Stimulated activated CD8-positive, alpha-beta memory T cell treated with anti-CD3 and anti-CD28 coated beads, Interleukin-4, amount 100 ng/mL, for 1 hour (primary cell): ENCODE data around the gene MAB21L2.

Experiments used
- DNase-seq, 2 donors: peaks; one replicate each; pipeline ENCODE4 v3.0.0-alpha.2; 2020; ENCODE audit warnings: low read depth in 2 of 2, low spot score in 1 of 2

MAB21L2 gene

DNA sequence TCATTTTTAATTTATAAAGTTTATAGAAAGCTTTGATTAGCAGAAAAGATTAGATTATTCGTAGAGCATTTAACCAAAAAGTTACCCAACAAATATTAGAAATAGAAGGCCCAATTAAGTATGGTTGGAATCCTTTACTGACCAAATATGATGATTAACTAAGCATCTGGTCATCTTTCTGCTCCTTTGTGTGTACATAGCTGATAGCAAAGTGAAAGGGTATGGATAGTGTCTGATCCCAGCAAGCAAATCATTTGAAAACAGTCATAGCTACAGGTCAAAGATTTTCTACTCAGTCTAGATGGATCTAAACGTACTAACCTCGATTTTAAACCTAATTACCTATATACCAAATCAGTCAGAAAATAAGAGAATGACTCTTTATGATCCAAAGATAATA, 7.3 kb upstream of the MAB21L2 start:
- no peak for DNase-seq

DNA sequence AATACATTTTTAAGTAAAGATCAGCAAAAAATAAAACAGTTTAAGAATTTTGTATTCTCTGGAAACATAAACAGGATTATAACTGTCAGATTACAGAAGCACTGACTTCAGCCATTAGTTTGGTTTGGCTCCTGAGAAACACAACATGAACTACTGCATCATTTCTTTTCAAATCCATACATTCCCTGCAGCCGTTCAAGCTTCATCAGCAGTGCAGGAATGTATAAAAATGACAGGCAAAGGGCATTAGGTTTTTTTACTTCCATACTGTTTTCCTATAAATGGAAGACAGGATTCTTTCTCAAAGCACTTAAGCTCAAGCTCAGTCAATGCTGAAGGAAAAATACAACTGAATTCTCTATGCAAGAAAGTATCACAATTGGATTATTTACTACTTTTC, 4.2 kb upstream of the MAB21L2 start:
- no peak for DNase-seq

DNA sequence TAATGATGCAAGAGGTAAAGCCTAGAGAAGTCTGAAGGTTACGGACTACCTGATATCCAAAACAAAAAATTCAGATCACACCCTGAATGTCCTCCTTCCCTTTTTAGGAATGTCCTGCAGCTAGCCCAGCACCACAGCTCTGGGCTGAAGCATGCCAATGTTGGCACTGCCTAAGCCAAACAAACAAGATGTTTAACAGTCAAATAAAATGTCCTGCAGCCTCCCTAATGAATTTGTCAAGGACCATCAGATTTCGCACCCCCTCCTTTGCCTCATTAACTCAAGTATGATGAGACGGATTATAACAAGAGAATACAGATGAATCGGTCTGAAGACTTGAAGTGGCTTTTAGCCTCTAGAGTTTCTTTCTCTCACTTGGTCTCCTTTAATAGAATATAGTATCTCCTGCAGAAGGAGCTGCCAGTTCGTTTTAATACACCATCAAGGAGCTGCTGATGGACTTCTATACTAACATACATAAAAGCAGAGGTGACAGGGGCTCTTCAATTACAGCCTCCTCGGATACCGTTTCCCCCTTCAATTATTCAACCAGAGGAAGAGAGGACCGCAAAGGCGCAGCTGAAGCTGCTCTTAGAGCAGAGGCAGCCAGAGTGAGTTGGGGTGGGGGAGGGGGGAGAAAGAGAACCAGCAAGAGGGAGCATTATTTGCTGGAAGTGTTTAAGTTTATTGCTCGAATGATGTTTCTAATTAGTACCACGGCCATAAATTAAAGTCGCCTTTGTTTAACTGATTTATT, 3.0 kb upstream of the MAB21L2 start:
- DNase-seq, result no peak

DNA sequence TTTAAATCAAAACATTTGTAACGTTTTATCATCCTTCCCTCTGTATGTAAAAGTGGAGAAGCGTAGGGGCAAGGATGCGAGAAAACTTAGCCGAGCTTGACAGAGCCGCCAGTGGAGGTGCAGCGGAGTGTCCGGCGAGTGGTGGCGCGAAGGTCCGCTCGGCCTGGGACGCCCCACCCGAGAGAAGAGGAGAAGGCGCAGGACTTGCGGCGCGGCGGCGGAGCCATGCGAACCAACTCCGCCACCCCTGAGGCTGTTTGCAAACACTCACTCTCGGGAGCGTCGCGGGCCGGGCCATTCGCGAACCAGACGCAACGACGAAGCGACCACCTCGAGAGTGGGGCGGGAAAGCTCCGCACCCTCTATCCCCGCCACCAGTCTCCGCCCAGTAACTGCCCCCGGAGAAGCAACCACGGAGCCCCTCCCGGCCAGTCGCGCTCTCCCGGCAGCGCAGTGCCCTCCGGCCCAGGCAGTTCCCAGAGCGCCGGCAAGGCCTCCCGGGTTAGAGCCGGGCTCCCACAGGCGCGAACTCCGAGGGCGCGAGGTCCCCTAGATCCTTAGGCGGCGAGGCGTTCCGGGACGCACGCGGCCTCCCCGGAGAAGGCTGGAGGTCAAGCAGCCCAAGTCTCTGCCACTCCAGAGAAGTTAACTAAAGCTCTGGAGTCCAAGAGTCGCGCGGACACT, 2.3 kb upstream of the MAB21L2 start:
- no peak for DNase-seq

DNA sequence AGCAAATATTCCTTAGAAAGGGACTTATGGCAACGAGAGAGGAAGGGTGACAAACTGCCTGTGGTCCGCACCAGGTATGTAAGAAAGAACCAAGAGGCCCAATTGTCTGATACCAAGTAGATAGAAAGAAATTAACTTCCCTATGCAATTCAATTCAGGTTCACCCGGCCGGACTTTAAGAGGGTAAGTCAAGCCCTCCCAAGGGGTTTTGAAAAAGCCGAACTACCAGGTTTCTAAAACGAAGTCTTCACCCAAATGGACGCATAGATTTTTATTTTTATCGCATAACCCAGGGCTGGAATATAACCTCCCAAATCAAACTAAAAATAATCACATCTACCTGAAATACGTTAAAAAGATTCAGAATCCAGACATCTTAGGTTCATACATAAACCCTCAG, 1.6 kb upstream of the MAB21L2 start:
- no peak for DNase-seq

DNA sequence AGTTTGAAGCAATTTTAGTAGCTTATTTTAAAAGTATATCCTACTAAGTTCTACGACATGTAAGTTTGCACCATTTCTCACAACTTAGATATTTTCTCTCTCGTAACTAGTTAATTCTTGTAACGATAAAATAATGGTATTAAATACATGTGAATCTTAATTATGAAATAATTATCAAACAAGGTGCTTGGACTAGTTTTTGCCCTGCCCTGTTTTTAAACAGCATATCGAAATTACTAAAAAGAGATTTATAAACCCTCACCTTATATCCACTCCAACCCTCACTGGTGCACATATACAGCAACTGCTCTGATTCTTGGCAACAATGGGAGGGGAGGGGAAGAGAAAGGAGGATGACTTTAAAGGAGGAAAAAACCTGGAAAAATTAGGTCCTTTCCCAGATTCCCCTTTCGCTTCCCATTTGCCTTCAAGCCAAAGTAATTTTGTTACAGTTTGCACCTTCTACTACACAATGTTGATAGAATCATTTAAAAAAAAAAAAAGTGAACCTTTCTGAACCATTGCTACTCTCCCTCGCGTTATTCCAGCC, 820 bp upstream of the MAB21L2 start:
- no peak for DNase-seq

DNA sequence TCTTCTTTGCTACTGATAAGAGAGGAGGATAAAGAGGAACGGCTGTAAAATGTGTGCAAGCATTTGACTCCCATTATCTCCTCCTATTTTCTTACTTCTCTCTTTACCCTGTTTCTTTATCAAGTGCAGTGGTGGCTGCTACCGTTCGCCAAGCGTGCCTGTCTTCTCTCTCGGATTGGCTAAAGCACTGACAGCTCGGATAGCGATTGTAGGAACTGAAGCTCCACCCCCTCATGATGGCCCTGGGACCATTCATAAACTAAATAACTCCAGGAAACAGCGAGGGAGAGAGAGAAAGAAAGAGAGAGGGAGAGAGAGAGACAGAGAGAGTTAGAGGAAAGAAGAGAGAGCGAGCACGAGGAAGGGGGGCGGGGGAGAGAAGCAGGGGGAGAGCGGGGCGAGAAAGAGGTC, 305 bp upstream of the MAB21L2 start:
- DNase-seq, result no peak

DNA sequence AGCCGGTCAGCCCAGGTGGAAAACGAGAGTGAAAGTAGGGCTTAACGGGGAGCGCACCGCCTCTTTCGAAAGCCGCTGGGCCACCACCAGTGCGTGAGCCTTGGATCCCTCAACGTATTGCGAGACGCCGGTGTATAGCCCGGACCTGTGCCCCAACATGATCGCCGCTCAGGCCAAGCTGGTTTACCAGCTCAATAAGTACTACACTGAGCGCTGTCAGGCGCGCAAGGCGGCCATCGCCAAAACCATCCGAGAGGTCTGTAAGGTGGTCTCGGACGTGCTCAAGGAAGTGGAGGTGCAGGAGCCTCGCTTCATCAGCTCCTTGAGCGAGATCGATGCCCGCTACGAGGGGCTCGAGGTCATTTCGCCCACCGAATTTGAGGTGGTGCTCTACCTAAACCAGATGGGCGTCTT, 929 bp downstream of the MAB21L2 start:
- no peak for DNase-seq

DNA sequence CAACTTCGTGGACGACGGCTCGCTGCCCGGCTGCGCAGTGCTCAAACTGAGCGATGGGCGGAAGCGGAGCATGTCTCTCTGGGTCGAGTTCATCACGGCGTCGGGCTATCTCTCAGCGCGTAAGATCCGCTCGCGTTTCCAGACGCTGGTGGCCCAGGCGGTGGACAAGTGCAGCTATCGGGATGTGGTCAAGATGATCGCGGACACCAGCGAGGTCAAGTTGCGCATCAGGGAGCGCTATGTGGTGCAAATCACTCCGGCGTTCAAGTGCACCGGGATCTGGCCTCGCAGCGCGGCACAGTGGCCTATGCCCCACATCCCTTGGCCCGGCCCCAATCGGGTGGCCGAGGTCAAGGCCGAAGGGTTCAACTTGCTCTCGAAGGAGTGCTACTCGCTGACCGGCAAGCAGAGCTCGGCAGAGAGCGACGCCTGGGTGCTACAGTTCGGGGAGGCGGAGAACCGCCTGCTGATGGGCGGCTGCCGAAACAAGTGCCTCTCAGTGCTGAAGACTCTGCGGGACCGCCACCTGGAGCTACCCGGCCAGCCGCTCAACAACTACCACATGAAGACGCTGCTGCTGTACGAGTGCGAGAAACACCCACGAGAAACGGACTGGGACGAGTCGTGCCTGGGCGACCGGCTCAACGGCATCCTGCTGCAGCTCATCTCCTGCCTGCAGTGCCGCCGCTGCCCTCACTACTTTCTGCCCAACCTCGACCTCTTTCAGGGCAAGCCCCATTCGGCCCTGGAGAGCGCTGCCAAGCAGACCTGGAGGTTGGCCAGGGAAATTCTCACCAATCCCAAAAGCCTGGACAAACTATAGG, 1.5 kb downstream of the MAB21L2 start:
- DNase-seq, result no peak

DNA sequence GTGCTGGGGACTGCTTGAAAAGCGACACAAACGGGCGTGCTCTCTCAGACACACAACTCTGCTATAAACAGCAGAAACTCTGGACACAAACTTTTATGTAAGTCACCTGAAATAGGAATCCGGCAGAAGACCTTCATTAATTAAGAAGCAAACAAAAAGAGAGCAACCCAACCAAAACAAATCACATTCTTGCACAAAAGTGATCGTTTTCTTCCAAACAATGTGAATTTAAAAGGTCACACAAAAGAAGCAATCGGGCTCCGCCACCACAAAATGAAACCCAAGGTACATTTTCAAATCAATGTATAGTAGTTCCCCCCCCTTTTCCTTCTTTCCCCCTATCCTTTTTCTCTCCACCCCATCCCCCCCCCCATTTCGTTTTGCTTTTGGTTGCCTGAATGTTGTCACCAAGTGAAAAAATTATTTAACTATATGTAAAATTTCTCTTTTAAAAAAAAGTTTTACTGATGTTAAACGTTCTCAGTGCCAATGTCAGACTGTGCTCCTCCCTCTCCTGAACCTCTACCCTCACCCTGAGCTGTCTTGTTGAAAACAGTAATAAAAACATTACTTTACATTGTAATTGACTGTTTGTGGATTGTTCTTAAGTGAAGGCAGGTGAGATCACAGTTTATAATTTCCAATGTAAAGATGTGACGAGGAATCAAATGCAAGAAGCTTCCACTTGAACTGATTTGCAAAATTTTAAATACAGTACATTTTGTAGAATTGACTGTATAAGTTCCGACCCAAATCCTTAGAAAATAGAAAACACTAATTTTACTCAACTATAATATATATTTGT, 2.4 kb downstream of the MAB21L2 start:
- no peak for DNase-seq

DNA sequence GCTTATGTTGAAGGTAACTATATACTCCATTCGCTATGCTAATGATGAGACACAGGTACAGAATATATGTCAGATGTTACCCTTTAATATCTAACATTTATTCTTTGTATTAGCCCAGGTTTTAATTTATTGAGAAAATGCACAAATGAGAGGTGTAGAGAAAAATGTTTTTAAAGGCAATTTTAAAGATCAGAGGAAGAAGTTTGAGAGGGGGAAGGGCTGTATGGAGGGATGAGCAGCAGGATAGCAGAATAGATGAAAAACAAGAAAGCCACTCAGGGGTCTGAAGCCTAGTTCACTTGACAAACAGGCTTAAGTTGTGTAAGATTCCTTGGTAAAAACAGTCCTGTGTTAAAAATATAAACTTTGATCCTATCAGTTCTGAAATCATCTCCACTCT, 3.7 kb downstream of the MAB21L2 start:
- DNase-seq, result no peak

DNA sequence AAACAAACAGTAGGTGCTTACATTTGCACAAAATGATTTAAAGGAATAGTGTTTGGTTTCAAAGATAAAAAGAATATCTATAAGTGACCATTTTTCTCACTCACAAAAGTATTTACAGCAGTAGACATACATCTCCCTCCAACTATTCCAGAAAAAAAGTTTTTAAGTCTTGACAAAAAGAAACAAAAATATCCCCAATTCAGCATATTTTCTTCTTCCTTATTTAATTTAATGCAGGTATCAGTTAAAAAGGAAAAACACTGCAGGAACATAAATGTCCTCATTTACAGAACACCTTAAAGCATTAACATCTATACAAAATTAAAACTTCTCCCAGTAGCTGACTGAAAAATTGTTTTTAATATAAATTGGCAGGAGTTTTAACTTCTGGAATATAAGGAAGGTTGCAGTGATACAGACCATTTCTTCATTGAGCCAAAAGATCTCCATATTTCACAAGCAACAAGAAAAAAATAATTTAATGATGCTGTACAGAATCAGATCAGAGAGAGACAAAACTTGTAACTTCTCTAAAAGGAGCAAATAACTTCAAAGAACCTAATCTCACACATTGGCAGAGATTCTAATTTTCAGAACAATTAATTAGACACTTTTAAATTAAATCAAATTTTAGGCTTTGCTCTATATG, 4.3 kb downstream of the MAB21L2 start:
- DNase-seq, result no peak

DNA sequence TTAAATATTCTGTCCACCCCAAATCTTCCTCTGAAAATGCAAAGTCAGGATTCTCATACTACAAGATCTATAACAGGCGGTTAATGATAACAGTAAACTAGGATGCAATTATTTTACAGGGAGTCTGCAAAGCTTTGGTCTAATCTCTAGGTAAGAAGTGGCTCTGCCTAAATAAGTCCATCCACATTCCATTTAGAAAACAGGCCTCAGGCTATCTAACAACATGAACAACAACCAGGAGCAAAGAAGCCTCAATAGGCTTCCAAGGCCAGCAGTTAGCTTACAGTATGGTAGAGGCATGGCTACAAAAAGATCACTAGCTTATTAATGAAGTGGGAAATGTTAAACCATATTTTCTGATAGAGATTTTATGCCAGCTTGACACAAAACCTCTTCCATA, 6.4 kb downstream of the MAB21L2 start:
- no peak for DNase-seq

DNA sequence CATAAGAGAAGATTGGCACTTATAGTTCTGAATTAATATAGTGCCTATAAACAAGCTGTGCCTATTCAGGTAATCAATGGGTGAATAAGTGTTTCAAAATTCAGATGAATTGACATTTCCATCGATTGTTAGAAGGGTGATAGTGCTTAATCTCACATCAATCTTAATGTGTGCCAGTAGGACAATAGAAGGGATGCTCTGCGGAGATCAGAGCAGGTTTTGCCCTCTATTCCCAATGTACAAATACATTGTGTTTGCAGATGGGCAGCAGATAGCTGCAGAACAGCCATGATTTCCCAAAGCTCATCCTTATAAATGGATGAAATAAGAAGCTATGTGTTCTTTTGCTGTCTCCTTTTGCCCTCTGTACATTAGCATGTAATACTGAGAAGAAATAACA, 7.2 kb downstream of the MAB21L2 start:
- DNase-seq, result no peak

DNA sequence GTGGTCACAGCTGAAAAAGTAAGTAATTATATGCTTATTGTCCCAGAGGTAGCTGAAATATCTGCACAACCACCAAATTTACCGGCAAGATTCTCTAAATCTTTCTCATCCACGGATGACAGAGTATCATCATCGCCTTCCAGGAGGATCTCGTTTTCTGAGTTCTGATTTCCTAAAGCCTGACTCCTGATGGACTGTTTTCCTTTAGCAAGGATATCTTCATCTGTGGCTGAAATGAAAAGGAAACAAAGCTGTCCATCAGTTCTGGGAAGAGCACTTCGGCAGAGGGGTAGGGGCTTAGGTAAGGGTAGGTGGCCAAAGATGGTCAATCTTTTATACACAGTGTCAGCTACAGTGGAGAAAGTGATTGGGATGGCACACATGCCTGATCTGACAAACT, 8.7 kb downstream of the MAB21L2 start:
- DNase-seq, result no peak

DNA sequence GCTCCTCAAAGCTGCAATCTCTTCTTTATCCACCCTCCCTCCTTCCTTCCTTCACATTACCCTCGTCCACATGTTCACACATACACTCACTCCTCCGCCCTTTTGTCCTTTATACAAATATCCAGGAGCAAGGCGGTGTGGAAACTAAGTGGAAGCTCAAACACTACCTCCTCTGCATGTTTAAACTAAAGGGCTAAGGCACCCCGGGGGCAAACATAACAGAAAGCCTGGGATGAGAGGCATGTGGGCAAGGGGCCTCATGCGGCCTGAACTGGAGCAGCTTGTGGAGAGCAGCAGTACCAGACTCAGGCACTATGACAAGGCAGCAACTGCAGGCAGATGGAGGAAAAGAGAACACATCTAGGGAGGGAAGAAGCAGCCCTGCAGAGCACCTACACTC, 9.5 kb downstream of the MAB21L2 start:
- DNase-seq, result no peak

DNA sequence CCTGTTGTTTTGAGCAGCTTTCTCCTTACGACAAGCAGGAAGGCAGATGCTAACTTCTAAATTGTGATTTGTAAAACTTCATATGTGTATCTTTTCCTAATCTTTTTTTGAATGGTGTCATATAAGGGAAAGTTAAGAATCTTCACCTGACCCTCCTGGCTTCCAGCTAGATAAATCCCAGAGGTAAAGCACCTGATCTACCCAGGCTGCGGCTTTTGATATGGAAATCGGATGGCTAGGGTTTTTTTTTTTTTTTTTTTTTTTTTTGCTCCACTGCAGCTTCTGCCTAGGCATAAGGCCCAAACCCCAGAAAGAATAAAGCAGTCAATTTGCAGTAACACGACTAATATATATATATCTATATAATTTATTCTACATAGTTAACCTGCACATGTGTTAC, 10.0 kb downstream of the MAB21L2 start:
- no peak for DNase-seq

DNA sequence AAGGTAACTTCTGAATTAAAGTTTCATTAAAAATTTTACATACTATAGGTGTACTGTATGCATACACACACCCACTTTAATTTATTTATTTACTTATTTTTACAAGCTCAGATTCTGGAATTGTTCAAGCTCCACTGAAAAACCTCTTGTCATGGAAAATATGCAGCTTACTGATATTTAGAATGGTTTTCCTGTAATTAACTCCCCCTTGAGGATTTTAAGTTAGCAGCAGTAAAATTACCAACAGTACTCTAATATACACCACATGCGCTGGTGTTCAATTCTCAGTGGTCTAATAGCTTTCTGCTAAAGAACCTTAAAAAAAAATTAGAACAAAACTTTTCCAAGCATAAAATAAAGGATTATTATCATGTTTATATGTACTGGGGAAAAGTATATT, 12.0 kb downstream of the MAB21L2 start:
- DNase-seq, result no peak

DNA sequence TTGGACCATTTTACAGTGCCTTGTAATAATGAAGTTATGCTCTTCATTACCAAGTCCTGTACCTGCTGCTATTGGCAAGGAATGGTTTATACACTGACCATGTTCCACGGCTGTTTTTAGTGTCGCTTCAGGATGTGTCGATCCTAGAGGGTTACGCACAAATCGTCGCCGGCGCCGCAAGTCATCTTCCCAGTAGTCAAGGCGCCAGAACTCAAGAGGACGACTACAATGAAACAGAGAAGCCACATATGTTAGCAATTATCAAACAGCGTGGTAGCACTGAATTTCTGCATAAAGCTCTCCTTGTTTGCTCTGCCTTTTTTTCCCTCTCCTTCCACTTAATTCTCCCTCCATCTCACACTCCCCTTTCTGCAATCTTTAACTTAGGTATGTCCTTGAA, 17.0 kb downstream of the MAB21L2 start:
- no peak for DNase-seq

DNA sequence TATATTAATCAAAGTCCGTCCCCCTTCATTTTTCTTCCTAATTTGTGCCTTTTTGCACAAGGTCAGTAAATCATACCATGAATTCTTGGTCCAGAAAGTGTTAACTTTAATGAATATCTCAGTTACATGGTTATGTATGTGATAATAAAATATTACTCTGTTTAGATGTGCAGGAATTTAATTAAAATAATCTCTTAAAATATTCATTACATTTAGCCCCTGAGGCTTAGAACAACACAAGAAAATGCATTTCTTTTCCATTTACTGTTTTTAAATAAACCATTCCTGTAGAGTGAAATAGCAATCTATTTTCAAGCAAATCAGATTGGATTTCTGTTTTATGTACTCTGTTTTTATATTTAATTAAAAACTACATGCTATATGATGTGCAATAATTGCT, 17.6 kb downstream of the MAB21L2 start:
- DNase-seq, result no peak
